ENCODE measurements around the gene TGFBI. TPM values are rescaled to one million over a fixed set of nuclear protein-coding genes. Genes with fewer than 3 reads are reported as not detected.

Gene TGFBI
- total RNA-seq, 2 donors from 2014 or later = 47.5 to 63.3 TPM

GRCh38 chr5:136099870-136100269, 71.1 kb downstream of the TGFBI start:
- Histone ChIP-seq H3K4me3 (no peak overlapping the region), H3K27me3 (no peaks in the 10 kb centered on the region), H3K9ac (ENCODE audit: low read depth in 2 of 2, low read length in 2 of 2) (no peak overlapping the region), H3K36me3 (no peaks in the 10 kb centered on the region), H3K27ac (no peak overlapping the region), H3K9me3 (no peaks in the 10 kb centered on the region), H3K4me1 (no peaks in the 10 kb centered on the region)
- no peak for TF ChIP-seq CTCF (IDR thresholded peaks at IDR 0.05)
- intact Hi-C loops (cut with DNase I) = no loop called here
- no peak for DNase-seq

DNA sequence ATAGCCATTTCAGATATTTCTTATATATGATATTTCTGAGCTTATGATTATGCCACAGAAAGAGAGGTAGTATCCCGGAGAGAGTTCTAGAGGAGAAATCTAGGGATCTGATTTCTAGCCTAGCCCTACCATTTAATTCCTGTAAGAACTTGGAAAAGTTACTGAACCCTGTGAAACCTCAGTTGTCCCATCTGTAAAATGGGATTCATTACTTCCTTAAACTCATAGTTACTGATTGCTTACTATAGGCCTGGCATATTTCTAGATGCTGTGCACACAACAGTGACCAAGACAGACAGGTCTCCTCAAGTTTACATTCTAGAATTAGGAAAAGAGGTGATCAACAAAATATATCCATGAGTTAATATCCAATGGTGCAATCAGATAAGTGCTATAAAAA, 73.1 kb downstream of the TGFBI start:
- H3K9me3 ChIP-seq = no peaks in the 10 kb centered on the region
- H3K27me3 ChIP-seq = no peaks in the 10 kb centered on the region
- H3K36me3 ChIP-seq = no peaks in the 10 kb centered on the region
- no peak for TF ChIP-seq CTCF (IDR thresholded peaks at IDR 0.05)
- no peak overlapping the region for H3K9ac ChIP-seq (ENCODE audit: low read depth in 2 of 2, low read length in 2 of 2)
- H3K4me3 ChIP-seq = no peak overlapping the region
- no peak for DNase-seq
- no peaks in the 10 kb centered on the region for H3K4me1 ChIP-seq
- H3K27ac ChIP-seq = no peak overlapping the region
- intact Hi-C loops (cut with DNase I) = no loop called here

DNA sequence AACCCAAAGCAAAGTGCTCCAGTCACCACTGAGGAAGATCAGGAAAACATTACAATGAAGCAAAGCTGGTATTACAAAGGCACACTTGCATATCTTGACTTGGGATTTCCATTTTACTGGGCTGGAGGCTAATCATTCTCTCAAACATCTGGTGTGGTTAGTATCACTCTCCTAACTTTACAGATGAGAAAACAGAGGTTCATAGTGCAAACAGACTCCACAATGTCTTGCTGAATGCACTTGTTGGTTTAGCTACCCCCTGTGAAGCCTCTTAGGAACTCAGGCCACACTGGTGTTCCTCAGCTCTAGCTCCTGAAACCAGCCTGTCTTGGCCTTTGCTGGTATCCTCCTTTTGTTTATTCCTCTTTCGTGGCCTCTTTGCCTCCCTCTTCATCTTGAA, 74.3 kb downstream of the TGFBI start:
- no peak for DNase-seq
- Histone ChIP-seq H3K4me1 (no peaks in the 10 kb centered on the region), H3K27ac (no peak overlapping the region), H3K36me3 (no peaks in the 10 kb centered on the region), H3K9me3 (no peaks in the 10 kb centered on the region), H3K4me3 (no peak overlapping the region), H3K27me3 (no peaks in the 10 kb centered on the region), H3K9ac (ENCODE audit: low read depth in 2 of 2, low read length in 2 of 2) (no peak overlapping the region)
- TF ChIP-seq CTCF (IDR thresholded peaks at IDR 0.05) = no peak
- intact Hi-C loops (cut with DNase I) = no loop called here

- DNase-seq = no peak
- H3K36me3 ChIP-seq = no peaks in the 10 kb centered on the region
- H3K9ac ChIP-seq (ENCODE audit: low read depth in 2 of 2, low read length in 2 of 2) = no peak overlapping the region
- no peaks in the 10 kb centered on the region for H3K27me3 ChIP-seq
- H3K27ac ChIP-seq = no peak overlapping the region
- H3K4me3 ChIP-seq = no peak overlapping the region
- no peaks in the 10 kb centered on the region for H3K4me1 ChIP-seq
- H3K9me3 ChIP-seq = no peaks in the 10 kb centered on the region
- TF ChIP-seq CTCF (IDR thresholded peaks at IDR 0.05) = no peak
- intact Hi-C loops (cut with DNase I) = no loop called here
Observed at GRCh38 chr5:136104306-136104965, 75.6 kb downstream of the TGFBI start.

GRCh38 chr5:136106351-136107031, 77.7 kb downstream of the TGFBI start:
- TF ChIP-seq CTCF (IDR thresholded peaks at IDR 0.05) = no peak
- H3K9ac ChIP-seq (ENCODE audit: low read depth in 2 of 2, low read length in 2 of 2) = no peak overlapping the region

More at GRCh38 chr5:136106351-136107031, 77.7 kb downstream of the TGFBI start:
- H3K27me3 ChIP-seq = no peaks in the 10 kb centered on the region
- no peaks in the 10 kb centered on the region for H3K36me3 ChIP-seq
- H3K9me3 ChIP-seq = no peaks in the 10 kb centered on the region
- intact Hi-C loops (cut with DNase I) = no loop called here
- H3K4me1 ChIP-seq = no peaks in the 10 kb centered on the region
- DNase-seq = no peak
- H3K4me3 ChIP-seq = no peak overlapping the region
- H3K27ac ChIP-seq = no peak overlapping the region

Data from colonic mucosa (tissue), 4 donors.